Epidermal melanocyte (primary cell): Measurements from ENCODE around the gene FGF4.
"Not testable (repeated sequence)": the region's sequence is repeated elsewhere in the genome, so short reads cannot be mapped to it uniquely, and the experiment has no call there.

Source experiments
- DNase-seq: peaks from one replicate; pipeline ENCODE4 v3.0.0; 2011; ENCODE audit warnings: low spot score; ENCODE audit not compliant: insufficient read length

Gene FGF4

DNA sequence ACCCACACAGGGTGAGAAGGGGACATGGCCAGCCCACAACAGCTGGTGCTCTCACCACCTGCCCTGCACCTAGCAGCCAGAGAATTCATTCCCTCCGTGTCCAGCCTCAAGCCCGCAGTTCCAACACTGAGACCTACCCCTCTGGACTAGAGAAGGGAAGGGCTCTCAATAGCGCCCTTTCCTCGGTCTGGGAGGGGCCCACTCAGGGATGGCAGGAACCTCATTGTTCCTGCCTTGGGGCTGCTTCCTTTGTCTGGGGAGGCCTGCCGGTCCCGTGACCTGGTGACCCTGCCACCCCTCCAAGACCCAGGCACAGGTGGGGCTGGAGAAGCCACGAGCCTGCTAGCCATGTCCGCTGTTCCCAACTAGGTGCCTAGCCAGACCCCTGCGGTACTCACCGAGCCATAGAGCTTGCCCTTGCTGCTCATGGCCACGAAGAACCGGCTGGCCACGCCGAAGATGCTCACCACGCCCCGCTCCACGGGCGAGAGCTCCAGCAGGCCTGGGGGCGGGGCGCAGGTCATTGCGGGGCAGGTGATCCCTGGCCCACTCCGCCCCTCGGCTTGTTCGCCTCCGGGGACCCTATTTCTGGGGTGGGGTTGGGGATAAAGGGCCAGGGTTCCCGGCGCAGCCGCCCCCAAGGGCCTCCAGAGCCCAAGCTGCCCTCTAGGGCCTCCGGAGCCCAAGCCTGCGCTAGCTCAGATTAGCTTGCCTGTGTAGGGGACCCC is 1.4 kb downstream of the FGF4 start:
- DNase-seq: no peak

DNA sequence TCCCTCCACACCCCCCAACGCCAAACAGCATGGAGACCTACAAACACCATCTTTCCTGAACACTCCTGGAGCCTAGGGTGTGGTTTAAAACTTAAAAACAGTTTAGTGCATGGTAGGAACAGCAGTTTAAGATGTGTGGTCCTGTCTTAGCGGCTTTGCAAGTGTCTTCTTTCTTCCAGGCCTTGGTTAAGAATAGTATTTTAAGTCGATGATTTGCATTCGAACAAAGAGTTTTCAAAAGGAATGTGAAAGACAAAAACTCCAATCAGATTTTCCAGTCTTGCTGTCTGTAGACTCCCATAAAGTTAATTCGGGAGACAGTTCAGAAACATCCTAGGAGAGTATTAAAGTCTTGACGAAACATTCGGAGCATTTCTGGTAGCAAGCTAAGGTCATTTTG is 3.7 kb downstream of the FGF4 start:
- no peak for DNase-seq

DNA sequence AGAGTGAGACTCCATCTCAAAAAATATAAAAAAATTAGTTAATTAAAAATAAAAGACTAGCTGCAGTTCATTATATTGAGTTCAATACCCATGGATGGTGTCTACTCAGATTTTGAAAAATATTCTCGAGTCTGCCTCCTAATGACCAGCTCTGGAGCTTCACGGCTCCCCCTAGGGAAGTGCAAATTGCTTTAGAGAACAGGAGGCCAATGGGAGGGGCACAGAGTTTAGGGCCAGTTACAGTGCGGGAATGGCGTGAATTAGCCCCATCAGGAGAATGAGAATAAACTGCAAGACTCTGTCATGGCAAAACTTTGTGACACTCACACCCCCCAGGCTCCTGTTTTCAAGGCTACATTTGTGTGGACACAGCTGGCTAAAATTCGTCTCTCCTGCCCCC is 4.6 kb downstream of the FGF4 start:
- no peak for DNase-seq

DNA sequence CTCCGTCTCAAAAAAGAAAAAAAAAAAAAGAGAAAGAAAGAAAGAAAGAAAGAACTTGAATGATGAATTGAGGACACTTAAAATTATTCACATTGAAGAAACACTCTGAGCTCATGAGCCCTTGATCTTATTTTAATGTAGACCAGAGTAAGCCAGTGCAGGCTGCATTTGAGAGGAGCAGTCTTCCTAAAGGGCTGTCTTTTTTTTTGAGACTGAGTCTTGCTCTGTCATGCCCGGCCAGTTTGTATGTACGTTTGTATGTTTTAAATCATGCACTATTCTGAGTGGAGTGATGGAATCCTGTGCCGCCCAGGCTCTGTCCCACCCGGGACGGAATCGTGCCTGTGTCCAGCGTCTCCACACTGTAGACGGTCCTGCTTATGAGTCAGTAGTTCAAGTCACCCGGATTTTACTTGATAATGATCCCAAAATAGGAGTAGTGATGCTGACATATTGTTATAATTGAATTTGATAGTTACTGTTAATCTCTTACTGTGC is 9.6 kb downstream of the FGF4 start:
- no peak for DNase-seq

DNA sequence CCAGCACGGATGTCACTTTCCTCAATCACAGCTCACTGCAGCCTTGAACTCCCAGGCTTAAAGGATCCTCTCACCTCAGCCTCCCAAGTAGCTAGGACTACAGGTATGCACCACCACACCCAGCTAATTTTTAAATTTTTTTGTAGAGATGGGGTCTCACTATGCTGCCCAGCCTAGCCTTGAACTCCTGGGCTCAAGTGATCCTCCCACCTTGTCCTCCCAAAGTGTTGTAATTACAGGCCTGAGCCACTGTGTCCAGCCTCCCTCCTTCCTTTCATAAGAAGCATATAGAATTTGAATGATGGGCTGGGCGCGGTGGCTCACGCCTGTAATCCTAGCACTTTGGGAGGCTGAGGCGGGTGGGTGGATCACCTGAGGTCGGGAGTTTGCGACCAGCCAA is 10.2 kb downstream of the FGF4 start:
- not testable (repeated sequence) for DNase-seq

DNA sequence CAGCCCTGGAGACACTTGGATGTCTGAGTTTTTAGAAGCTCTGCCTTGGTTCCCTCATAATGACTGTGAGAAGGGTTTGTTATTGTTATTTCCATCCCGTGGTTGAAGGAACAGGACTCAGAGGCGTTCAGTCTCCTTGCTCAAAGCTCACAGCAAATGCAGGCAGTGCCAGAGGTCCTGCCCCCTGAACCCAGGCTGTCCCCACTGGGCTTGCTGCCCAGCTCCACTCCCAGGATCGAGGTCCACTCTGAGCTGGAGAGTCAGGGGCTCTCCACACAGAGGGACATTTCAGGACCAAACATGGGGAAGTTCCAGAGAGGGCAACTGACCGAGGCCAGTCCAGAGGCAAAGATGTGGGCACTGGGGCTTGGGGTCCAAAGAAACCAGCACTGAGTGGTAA is 14.8 kb downstream of the FGF4 start:
- no peak for DNase-seq

DNA sequence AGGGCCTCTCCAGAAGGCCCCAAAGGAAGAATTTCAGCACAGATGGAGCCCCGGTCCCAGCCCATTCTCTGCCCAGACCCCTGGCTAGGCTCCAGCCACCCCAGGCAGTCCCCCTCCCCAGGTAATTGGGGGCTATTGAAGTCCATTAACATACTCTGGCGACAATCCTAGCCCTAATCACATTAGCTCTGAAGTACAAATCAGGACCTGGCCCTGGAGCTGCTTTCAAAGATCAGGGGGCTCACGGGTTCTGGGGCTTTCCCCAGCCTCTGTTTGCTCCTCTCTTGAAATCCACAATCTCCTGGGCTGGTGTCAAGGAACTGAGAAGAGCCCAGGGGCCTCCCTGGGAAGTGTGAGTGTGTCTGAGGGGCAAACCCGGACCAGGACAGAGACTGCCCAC is 22.3 kb downstream of the FGF4 start:
- DNase-seq: no peak

DNA sequence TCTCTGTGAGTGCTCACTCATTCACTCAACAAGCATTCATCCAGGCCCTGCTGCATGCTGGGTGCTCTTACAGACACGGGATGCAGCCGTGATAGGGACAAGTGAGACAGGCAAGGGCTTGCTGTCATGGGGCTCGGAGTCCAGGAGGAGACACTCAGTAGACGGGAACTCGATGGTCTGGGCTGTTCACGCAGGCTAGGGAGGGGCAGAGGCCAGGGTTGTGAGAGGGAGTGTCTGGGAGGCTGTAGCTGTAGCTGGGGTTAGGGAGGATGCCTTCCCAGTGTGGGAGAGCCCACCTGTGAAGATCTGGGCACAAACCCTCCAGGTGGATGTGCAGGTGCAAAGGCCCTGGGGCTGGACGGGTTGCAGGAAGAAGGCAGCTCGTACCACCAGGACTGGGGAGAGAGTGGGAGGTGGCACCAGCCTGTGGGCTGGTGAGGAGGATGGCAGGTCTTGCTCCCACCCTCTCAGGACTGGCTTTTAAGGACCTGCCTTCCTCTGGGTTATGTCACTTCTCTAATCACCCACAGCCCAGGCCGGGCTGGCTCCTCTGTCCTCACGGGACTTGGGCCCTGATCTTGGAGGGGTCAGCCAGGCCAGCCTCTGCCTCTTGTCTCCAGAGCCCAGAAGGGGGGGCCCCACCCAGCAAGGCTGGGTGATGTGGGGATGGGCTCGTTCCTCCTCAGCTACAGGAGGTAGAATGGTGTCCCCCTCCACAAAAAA is 24.1 kb downstream of the FGF4 start:
- no peak for DNase-seq

DNA sequence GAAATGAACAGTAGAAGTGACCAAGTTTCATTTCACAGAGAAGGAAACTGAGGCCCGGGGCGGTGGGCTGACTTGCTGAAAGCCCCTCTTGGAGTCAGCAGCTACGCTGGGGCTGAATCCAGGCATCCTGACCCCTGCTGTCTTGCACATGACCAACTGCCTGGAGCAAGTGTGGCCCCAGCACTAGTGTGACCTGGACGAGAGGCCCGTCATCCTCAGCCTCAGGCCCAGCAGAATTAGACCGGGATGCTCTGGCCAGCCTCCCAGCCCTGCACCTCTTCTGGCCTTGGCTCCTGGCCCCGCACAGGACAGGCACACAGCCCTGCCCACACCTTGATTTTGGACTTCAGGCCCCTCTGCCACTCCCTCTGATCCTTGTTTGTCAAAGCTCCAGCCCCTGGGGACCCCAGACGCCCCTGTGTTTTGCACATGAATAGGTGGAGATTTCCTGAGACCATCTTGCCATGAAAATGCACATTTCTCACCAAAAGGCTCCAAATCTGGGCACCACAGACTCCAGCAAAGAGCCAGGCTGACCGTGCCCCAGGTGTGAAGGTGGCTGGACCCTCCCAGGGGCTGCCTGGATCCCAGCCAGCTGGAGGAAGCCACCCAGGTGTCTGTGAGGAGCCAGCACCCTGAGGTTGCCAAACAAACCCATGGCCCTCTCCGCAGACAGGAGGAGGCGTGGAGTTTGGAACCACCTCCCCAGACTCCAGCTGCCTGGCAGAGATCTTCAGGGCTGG is 24.9 kb downstream of the FGF4 start:
- DNase-seq: no peak

DNA sequence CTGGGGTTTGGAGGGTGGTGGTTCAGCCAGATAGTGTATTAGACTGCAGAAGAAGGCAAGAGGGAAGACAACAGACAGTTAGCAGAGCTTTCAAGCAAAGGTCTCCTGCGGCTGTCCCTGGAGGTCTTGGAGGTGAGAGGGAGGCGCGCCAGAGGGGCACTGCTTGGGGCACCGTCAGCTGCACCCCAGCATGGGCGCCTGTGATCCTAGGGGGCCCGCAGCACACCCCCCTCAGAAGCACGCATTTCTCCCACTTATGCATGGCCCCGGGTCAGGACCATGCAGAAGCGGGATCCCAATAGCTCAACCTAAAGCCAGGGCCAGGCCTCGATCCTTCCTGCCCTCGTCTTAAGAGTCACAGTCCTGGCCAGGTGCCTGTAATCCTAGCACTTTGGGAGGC is 26.5 kb downstream of the FGF4 start:
- no peak for DNase-seq

DNA sequence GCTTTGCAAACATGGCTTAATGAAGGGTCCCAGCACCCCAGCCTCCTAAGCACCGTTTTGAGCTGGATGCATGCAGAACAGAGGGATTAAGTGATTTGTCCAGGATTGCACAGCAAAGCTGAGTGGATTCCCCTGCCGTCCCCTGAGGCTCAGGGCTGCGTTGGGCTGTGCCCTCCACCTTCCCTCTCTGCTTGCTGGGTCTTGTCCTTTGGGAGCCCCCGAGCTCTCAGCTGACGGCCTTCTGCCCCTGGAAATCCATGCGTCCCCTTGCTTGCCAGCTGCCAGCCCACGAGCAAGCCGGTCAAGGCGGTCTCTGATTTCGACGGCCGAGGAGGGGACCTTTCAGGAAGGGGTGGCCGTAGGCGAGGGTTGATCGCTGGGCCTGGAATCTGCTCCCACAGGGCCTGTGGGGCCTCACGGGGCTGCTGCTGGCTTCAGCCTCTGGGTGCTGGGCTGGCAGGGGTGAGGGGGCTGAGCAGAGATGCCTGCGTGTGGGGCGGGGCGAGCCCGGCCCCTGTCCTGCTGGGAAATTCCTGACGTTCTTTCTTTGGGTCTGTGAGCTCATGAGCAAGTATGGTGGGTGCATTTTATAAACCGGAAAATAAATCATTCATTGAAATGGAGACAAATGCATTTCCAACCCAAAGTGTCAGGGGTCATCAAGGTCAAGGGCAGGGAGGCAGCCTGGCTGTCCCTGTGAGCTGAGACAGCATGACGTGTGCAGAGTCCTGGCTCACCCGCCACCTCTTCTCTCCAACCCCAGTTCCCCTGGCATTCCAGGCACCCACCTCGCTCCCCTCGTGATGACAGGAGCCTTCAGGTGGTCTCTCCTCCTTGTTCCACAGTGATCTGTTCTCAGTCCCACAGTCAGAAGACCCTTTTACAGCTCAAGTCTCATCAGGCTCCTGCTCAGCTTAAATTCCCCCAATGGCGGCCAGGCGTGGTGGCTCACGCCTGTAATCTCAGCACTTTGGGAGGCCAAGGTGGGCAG is 28.1 kb downstream of the FGF4 start:
- DNase-seq: no peak

DNA sequence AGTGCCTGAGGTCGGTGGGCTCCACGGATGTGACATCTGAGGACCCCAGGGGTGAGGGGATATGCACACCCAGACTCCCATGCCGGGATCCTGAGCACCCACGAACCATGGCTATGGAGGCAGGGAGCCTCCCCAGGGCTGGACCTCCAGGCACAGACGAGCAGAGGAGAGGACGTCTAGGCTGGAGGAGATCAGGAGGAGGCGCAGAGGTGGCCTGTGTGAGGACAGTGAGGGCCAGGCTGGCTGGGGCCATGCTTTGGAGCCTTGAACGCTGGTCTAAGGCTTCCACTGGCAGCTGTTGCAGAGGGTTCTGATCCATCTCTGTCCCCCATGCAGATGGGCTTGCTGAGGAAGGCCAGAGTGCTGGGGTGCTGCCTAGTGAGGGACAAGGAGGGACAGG is 29.0 kb downstream of the FGF4 start:
- DNase-seq: no peak

DNA sequence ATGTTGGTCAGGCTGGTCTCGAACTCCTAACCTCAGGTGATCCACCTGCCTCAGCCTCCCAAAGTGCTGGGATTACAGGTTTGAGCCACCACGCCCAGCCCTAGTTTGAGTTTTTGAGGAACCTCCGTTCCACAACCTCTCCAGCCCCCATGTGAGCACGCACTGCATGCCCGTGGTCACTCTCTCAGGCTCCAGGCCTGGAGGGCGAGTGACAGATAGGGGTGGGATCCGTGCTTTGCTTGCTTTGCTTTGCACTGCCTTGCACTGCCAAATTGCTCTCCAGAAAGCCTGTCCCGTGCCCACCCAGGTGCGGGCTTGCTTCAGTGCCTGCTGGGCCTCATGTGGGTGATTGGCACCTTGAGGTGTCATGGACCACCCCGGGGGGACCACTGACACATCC is 29.9 kb downstream of the FGF4 start:
- no peak for DNase-seq

DNA sequence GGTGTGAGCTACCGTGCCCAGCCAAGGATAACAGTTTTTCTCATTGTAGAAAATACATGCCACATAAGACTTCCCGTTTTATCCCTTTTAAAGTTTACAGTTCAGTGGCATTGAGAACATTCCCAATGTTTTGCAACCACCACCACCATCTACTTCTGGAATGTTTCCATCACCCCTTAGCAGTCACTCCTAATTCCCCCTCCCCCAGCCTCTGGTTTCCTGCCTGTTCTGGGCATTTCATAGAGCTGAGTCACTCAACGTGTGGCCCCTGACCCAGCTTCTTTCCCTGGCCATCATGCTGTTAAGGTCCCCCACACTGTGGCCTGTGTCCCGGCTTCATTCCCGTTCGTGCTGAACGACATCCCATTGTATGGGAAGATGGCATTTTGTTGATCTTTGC is 30.7 kb downstream of the FGF4 start:
- no peak for DNase-seq

DNA sequence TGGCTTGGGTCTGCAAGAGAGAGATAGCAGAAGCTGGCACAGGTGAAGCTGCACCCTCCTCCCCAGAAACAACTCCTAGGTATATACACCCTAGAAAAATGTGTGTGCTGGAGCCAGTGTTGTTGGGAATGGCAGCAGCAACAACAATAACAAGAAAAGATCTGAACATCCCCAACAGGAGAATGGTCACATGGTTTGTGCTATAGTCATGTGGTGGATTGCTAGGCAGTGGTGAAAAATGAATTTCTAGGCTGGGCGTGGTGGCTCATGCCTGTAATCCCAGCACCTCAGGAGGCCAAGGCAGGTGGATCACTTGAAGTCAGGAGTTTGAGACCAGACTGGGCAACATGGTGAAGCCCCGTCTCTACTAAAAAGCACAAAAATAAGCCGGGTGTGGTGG is 40.3 kb downstream of the FGF4 start:
- no peak for DNase-seq

DNA sequence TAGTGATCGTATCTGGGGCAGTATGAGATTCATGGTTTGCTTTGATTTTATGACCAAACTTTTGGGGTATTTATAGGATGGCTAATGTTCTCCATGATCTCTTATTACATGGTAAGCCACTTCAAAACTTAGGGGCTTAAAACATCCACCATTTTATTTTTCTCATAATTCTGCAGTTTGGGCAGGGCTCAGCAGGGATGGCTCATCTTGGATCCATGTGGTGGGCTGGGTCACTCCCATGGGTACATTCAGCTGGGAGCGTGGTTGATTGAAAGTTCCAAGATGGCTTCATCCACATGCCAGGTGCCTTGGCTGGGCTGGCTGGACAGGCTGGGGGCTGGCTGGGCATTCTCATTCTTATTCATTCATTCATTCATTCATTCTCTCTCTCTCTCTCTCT is 40.8 kb downstream of the FGF4 start:
- DNase-seq: no peak

DNA sequence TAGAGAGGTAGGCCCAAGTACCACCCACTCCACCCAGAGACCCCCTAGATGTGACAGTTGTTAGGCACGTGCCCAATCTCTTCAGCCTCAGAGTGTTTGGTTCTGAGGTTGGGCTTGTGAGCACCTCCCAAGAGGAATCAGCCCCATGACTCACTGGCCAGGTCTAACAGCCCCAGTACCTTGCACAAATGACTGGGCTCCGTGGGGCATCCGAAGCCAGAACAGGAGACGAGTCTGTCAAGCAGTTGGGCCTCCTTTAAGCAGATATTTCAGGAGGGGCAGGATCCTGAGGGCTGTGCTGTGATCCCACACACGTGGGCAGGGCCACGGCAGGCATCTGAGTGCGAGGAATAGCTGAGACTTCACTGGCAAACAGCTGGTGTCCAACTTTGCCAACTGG is 42.2 kb downstream of the FGF4 start:
- no peak for DNase-seq

DNA sequence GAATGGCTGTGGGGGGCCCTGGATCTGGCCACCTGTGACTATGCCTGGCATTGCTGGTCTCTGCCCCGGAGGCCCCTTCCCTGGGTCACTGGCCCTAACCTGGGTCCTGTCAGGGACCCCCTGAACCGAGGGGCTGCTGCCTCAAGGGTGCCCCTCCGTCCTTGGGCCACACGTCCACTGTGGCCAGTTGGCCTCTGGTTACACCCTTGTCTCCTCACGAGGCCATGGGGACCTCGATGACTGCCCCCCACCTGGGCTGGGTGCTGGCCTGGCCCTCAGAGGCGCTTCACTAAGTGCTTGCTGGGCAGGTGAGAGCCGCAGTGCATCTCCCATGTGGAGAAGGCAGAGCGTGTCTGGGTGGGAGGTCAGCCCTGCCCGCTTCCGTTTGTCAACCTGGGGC is 44.0 kb downstream of the FGF4 start:
- DNase-seq: no peak

DNA sequence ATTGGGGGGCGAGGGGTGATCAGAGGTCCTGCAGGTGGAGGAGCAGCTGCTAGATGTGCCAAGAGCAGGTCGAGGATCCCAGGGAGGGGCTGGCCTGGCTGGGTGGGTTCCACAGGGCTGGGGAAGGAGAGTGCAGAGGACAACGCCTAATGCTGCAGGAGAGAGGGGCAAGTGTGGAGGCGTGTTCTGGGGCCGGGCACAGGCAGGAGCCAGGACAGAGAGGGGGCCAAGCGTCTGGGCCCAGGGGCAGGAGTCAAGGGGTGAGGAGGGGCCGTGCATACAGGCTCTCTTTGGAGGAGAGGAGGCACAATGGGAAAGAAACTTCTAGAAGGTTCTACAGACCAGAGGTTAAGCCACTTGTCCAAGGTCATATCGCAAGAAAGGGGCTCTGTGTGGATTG is 44.6 kb downstream of the FGF4 start:
- no peak for DNase-seq

DNA sequence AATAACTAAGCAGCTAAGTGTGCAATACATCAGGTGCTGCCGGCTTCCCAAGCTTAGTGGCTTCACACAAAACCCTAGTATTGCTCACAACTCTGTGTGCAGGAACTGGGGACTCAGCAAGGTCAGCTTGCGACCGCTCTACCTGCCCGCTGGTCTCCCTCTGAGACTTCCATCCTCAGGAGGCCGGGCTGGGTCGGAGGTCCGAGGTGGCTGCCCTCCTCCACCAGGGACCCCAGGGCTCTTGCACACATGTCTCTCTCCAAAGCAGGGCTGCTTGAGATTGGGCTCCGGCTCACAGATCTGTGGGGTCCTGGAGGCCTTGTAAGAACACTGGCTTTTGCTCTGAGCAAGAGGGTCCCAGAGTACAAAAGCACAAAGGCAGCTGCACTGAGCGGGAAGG is 45.9 kb downstream of the FGF4 start:
- DNase-seq: no peak

DNA sequence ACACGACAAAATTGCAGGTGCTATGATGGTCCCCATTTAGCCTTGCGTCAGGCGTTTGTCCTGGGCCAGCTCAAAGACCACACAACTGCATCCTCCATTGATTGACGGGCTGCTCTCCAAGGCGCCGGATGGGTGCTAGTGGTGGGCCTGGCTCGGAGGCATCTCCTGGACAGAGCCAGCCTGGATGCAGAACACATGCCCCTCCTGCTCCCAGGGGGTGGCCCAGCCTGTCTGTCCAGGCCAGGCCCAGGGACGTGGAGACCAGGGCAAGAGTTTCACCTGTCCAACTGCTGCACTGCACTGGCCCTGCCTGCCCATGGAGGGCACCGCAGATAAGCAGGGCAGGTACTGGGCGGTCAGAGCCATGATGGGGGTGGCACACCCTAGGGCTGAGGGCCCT is 47.9 kb downstream of the FGF4 start:
- DNase-seq: no peak
